HEK293 (cell line): ENCODE data around the gene ZNF215.

Experiments
- HOXA7 ChIP-seq: sonication (generic); formaldehyde crosslinking; IDR thresholded peaks from 2 replicates; pipeline ENCODE4 v1.8.1; 2022; ENCODE audit warnings: missing genetic modification reagents, borderline replicate concordance
- TCF7L2 ChIP-seq: IDR thresholded peaks from 2 replicates; pipeline ENCODE4 v1.6.1; 2011; ENCODE audit warnings: low read depth, mild to moderate bottlenecking, inconsistent platforms, low read length, moderate library complexity, borderline replicate concordance
- ZBTB20 ChIP-seq: fragments of 450-650 bp; formaldehyde crosslinking; IDR thresholded peaks from 2 replicates; pipeline ENCODE4 v1.5.1; 2016; ENCODE audit warnings: missing biosample characterization, missing genetic modification characterization
- ZNF140 ChIP-seq: fragments of 450-650 bp; formaldehyde crosslinking; IDR thresholded peaks from 2 replicates; pipeline ENCODE4 v1.5.1; 2016; ENCODE audit warnings: missing biosample characterization, missing genetic modification characterization
- ZNF302 ChIP-seq: fragments of 450-650 bp; formaldehyde crosslinking; IDR thresholded peaks from 2 replicates; pipeline ENCODE4 v1.5.1; 2016; ENCODE audit warnings: missing biosample characterization, missing genetic modification characterization, low read depth
- ZNF404 ChIP-seq: fragments of 450-650 bp; formaldehyde crosslinking; IDR thresholded peaks from 2 replicates; pipeline ENCODE4 v1.5.1; 2017; ENCODE audit warnings: missing biosample characterization, missing genetic modification characterization
- ZSCAN4 ChIP-seq: fragments of 450-650 bp; formaldehyde crosslinking; IDR thresholded peaks from 2 replicates; pipeline ENCODE4 v1.5.1; 2017; ENCODE audit warnings: missing biosample characterization, missing genetic modification characterization
- TF ChIP-seq, protein P1 (sequence below): fragments of 450-650 bp; formaldehyde crosslinking; IDR thresholded peaks from 2 replicates; pipeline ENCODE4 v1.5.1; 2016; ENCODE audit warnings: missing biosample characterization, missing genetic modification characterization

GRCh38 chr11:6911378-6911777, 14.8 kb upstream of the ZNF215 start:
- TF ChIP-seq, protein P1, sequence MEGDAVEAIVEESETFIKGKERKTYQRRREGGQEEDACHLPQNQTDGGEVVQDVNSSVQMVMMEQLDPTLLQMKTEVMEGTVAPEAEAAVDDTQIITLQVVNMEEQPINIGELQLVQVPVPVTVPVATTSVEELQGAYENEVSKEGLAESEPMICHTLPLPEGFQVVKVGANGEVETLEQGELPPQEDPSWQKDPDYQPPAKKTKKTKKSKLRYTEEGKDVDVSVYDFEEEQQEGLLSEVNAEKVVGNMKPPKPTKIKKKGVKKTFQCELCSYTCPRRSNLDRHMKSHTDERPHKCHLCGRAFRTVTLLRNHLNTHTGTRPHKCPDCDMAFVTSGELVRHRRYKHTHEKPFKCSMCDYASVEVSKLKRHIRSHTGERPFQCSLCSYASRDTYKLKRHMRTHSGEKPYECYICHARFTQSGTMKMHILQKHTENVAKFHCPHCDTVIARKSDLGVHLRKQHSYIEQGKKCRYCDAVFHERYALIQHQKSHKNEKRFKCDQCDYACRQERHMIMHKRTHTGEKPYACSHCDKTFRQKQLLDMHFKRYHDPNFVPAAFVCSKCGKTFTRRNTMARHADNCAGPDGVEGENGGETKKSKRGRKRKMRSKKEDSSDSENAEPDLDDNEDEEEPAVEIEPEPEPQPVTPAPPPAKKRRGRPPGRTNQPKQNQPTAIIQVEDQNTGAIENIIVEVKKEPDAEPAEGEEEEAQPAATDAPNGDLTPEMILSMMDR (tag by site-specific recombination) = no peak
- no peak for TF ChIP-seq TCF7L2
- TF ChIP-seq ZNF140 = no peak
- no peak for TF ChIP-seq ZSCAN4 (tag by site-specific recombination)
- TF ChIP-seq HOXA7 (CRISPR knock-in tag) = no peak
- TF ChIP-seq ZNF404 (tag by site-specific recombination) = no peak
- no peak for TF ChIP-seq ZNF302 (tag by site-specific recombination)
- no peak for TF ChIP-seq ZBTB20 (tag by site-specific recombination)
